ENCODE results near the gene RASGRF2.

RASGRF2 gene

GRCh38 chr5:80990527-80990926, 30.4 kb downstream of the RASGRF2 start:
- no peak for DNase-seq (ENCODE audit: low read depth)
- TF ChIP-seq, protein P1, sequence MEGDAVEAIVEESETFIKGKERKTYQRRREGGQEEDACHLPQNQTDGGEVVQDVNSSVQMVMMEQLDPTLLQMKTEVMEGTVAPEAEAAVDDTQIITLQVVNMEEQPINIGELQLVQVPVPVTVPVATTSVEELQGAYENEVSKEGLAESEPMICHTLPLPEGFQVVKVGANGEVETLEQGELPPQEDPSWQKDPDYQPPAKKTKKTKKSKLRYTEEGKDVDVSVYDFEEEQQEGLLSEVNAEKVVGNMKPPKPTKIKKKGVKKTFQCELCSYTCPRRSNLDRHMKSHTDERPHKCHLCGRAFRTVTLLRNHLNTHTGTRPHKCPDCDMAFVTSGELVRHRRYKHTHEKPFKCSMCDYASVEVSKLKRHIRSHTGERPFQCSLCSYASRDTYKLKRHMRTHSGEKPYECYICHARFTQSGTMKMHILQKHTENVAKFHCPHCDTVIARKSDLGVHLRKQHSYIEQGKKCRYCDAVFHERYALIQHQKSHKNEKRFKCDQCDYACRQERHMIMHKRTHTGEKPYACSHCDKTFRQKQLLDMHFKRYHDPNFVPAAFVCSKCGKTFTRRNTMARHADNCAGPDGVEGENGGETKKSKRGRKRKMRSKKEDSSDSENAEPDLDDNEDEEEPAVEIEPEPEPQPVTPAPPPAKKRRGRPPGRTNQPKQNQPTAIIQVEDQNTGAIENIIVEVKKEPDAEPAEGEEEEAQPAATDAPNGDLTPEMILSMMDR (IDR thresholded peaks at IDR 0.05; ENCODE audit: low read depth, low read length, missing control alignments), result no peak
- no peak overlapping the region for H3K4me3 ChIP-seq (ENCODE audit: low read depth, low read length)

- TF ChIP-seq, protein P1 (IDR thresholded peaks at IDR 0.05; ENCODE audit: low read depth, low read length, missing control alignments), result no peak
- no peak overlapping the region for H3K4me3 ChIP-seq (ENCODE audit: low read depth, low read length)
- no peak for DNase-seq (ENCODE audit: low read depth)
These were observed 30.8 kb downstream of the RASGRF2 start for GRCh38 chr5:80990971-80991370.

DNA sequence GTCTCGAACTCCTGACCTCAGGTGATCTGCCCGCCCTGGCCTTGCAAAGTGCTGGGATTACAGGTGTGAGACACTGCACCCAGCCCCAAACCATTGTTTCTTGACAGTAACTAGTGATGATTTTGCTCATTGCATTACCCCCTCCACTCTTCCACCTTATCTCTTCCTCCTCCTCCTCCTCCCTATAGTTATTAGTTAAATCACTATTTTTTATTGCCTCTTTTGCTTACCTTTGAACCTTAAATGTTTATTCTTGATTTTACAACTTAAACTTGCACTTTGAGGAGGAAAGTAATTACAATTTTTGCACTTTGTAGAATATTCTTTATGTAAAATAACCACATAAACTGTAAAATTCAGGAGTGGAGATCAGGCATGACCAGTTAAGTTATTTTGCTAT, 35.7 kb downstream of the RASGRF2 start:
- TF ChIP-seq, protein P1 (IDR thresholded peaks at IDR 0.05; ENCODE audit: low read depth, low read length, missing control alignments), result no peak
- no peak for DNase-seq (ENCODE audit: low read depth)
- no peak overlapping the region for H3K4me3 ChIP-seq (ENCODE audit: low read depth, low read length)

- DNase-seq (ENCODE audit: low read depth), result no peak
- H3K4me3 ChIP-seq (ENCODE audit: low read depth, low read length), result no peak overlapping the region
- TF ChIP-seq, protein P1 (IDR thresholded peaks at IDR 0.05; ENCODE audit: low read depth, low read length, missing control alignments), result no peak
These were observed 38.4 kb downstream of the RASGRF2 start for GRCh38 chr5:80998590-80998979.

GRCh38 chr5:81003811-81004386, 43.7 kb downstream of the RASGRF2 start:
- H3K4me3 ChIP-seq (ENCODE audit: low read depth, low read length), result no peak overlapping the region
- TF ChIP-seq, protein P1 (IDR thresholded peaks at IDR 0.05; ENCODE audit: low read depth, low read length, missing control alignments), result no peak
- DNase-seq (ENCODE audit: low read depth), result no peak

GRCh38 chr5:81005708-81006107, 45.5 kb downstream of the RASGRF2 start:
- TF ChIP-seq, protein P1 (IDR thresholded peaks at IDR 0.05; ENCODE audit: low read depth, low read length, missing control alignments), result no peak
- DNase-seq (ENCODE audit: low read depth), result no peak
- no peak overlapping the region for H3K4me3 ChIP-seq (ENCODE audit: low read depth, low read length)

DNA sequence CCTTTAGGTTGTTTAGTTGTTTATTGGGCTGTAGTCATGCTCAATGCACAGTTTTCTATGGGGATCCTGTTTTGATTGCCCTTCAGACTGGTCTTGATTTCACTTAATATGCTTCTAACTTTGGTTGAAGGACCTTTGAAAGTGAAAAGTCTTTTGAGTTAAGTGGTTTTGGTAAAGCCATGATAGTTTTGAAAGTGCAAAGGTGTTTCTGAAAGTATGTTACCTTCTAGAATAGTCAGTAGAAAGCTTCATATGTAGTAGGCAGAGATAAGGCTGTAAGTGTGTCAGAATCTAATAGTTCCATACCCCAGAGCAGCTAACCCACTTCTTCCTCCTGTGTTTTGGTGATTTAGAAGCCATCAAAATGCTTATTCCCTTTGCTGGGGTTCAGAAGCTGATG, 46.1 kb downstream of the RASGRF2 start:
- no peak overlapping the region for H3K4me3 ChIP-seq (ENCODE audit: low read depth, low read length)
- TF ChIP-seq, protein P1 (IDR thresholded peaks at IDR 0.05; ENCODE audit: low read depth, low read length, missing control alignments), result no peak
- no peak for DNase-seq (ENCODE audit: low read depth)
